ENCODE data around the gene MESP2. TPM values are rescaled to one million over a fixed set of nuclear protein-coding genes. Genes with fewer than 3 reads are reported as not detected.

Gene MESP2, protein sequence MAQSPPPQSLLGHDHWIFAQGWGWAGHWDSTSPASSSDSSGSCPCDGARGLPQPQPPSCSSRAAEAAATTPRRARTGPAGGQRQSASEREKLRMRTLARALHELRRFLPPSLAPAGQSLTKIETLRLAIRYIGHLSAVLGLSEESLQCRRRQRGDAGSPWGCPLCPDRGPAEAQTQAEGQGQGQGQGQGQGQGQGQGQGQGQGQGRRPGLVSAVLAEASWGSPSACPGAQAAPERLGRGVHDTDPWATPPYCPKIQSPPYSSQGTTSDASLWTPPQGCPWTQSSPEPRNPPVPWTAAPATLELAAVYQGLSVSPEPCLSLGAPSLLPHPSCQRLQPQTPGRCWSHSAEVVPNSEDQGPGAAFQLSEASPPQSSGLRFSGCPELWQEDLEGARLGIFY
- total RNA-seq (not detected), polyA plus RNA-seq (under 1 TPM in 1 of 2 donors, not detected in 1; 0.03 TPM)

DNA sequence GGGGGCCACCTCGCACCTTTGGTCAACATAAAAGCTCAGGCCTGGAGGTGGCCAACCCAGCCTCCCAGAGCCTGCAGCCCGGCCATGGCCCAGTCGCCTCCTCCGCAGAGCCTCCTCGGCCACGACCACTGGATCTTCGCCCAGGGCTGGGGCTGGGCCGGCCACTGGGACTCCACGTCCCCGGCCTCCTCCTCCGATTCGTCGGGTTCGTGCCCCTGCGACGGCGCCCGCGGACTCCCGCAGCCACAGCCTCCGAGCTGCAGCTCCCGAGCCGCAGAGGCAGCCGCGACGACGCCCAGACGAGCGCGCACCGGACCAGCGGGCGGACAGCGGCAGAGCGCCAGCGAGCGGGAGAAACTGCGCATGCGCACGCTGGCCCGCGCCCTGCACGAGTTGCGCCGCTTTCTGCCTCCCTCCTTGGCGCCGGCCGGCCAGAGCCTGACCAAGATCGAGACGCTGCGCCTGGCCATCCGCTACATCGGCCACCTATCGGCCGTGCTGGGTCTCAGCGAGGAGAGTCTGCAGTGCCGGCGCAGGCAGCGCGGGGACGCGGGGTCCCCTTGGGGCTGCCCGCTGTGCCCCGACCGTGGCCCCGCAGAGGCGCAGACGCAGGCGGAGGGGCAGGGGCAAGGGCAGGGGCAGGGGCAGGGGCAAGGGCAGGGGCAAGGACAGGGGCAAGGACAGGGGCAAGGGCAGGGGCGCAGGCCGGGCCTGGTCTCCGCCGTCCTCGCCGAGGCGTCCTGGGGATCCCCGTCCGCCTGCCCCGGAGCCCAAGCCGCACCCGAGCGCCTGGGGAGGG, at the start of gene MESP2:
MESP2 (plus strand) TSS at position 59 of the 799 bp plus-strand sequence; CDS start at position 85, 26 bp downstream.
- WGBS: 10% methylated on average over 82 of the region's 82 CpGs
- no peaks in the 10 kb centered on the region for H3K9me3 ChIP-seq (ENCODE audit: control insufficient read depth in 4 of 4, low read length in 3 of 4)
- H3K9ac ChIP-seq (ENCODE audit: low read depth in 1 of 2, low read length in 2 of 2): no peak within 1 kb of the TSS
- peak; percentile 78 for DNase-seq (ENCODE audit: low spot score)
- no peaks in the 10 kb centered on the region for H3K36me3 ChIP-seq (ENCODE audit: control insufficient read depth in 4 of 4, insufficient read depth in 3 of 4, low read depth in 1 of 4, low read length in 3 of 4)
- peak in 1 of 2 donors; percentile 63 for TF ChIP-seq RAD21 (IDR thresholded peaks at IDR 0.05)
- TF ChIP-seq FOXA1 (IDR thresholded peaks at IDR 0.05): no peak
- TF ChIP-seq, protein P1, sequence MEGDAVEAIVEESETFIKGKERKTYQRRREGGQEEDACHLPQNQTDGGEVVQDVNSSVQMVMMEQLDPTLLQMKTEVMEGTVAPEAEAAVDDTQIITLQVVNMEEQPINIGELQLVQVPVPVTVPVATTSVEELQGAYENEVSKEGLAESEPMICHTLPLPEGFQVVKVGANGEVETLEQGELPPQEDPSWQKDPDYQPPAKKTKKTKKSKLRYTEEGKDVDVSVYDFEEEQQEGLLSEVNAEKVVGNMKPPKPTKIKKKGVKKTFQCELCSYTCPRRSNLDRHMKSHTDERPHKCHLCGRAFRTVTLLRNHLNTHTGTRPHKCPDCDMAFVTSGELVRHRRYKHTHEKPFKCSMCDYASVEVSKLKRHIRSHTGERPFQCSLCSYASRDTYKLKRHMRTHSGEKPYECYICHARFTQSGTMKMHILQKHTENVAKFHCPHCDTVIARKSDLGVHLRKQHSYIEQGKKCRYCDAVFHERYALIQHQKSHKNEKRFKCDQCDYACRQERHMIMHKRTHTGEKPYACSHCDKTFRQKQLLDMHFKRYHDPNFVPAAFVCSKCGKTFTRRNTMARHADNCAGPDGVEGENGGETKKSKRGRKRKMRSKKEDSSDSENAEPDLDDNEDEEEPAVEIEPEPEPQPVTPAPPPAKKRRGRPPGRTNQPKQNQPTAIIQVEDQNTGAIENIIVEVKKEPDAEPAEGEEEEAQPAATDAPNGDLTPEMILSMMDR (IDR thresholded peaks at IDR 0.05; ENCODE audit: low read depth, low read length, missing input control): peak; percentile 25
- no peak within 1 kb of the TSS for H3K27ac ChIP-seq (ENCODE audit: low read depth in 1 of 2, low read length in 2 of 2)
- peak within 1 kb of the TSS in 2 of 3 donors; percentile 34 to 44 for H3K4me3 ChIP-seq (ENCODE audit: low read depth in 1 of 3, low read length in 3 of 3)
- H3K4me1 ChIP-seq (ENCODE audit: control insufficient read depth in 4 of 4, insufficient read depth in 4 of 4, low read length in 3 of 4): peaks cover 6 to 25% (median 18%) of the 10 kb centered on the region in 4 donors
- no peaks in the 10 kb centered on the region for H3K27me3 ChIP-seq (ENCODE audit: control insufficient read depth in 4 of 4, insufficient read depth in 4 of 4, low read length in 3 of 4)

DNA sequence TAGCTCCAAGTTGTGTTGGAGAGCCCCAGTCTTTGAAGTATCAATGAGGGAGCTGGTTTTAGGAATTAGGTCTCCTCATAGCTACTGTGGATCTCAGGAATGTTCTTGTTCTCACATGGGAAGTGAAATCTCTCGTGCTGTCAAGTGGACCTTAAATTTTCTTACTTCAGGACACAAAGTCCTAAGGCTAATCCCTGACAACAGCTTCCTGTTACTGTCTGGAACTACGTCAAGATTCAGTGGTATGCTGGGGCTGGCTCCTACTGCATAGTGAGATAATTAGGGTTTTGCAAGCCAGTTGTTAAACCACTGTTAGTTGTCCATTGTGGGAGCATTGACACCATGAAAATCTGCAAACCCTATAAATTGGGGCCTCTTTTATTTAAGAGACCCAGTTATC, 47.9 kb upstream of the MESP2 start:
- Histone ChIP-seq H3K4me3 (ENCODE audit: low read depth in 1 of 3, low read length in 3 of 3) (no peak overlapping the region), H3K36me3 (ENCODE audit: control insufficient read depth in 4 of 4, insufficient read depth in 3 of 4, low read depth in 1 of 4, low read length in 3 of 4) (no peaks in the 10 kb centered on the region), H3K27ac (ENCODE audit: low read depth in 1 of 2, low read length in 2 of 2) (no peak overlapping the region), H3K4me1 (ENCODE audit: control insufficient read depth in 4 of 4, insufficient read depth in 4 of 4, low read length in 3 of 4) (no peaks in the 10 kb centered on the region), H3K9ac (ENCODE audit: low read depth in 1 of 2, low read length in 2 of 2) (no peak overlapping the region), H3K9me3 (ENCODE audit: control insufficient read depth in 4 of 4, low read length in 3 of 4) (peaks cover 0 to 1% (median 0%) of the 10 kb centered on the region in 4 donors), H3K27me3 (ENCODE audit: control insufficient read depth in 4 of 4, insufficient read depth in 4 of 4, low read length in 3 of 4) (no peaks in the 10 kb centered on the region)
- WGBS: 62% methylated on average over 2 of the region's 2 CpGs
- TF ChIP-seq, protein P2, sequence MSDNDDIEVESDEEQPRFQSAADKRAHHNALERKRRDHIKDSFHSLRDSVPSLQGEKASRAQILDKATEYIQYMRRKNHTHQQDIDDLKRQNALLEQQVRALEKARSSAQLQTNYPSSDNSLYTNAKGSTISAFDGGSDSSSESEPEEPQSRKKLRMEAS (IDR thresholded peaks at IDR 0.05): no peak
- TF ChIP-seq RAD21 (IDR thresholded peaks at IDR 0.05) (peak in 1 of 2 donors; percentile 13), SP1 (IDR thresholded peaks at IDR 0.05) (peak; percentile 72)
- DNase-seq (ENCODE audit: low spot score): no peak

DNA sequence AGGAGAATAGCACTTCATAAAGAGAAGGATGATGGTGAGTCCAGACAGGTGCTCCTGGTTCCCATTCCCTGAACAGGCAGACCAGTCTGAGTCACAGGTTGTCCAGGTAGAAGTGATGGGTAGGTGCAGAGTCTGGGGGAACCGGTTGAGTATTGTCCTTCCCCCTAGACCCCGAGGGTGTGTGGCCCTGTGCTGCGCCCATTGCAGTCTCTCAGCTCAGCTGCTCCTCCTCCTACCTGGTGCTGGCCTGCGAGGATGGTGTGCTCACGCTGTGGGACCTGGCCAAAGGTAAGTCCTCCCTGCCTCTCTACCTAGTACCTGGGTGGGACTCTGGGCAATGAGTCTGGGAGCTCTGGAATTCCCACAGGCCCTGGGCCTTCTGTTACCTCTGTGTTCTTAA, 44.9 kb upstream of the MESP2 start:
- Histone ChIP-seq H3K4me1 (ENCODE audit: control insufficient read depth in 4 of 4, insufficient read depth in 4 of 4, low read length in 3 of 4) (no peaks in the 10 kb centered on the region), H3K27ac (ENCODE audit: low read depth in 1 of 2, low read length in 2 of 2) (no peak overlapping the region), H3K9me3 (ENCODE audit: control insufficient read depth in 4 of 4, low read length in 3 of 4) (no peaks in the 10 kb centered on the region), H3K4me3 (ENCODE audit: low read depth in 1 of 3, low read length in 3 of 3) (no peak overlapping the region), H3K36me3 (ENCODE audit: control insufficient read depth in 4 of 4, insufficient read depth in 3 of 4, low read depth in 1 of 4, low read length in 3 of 4) (no peaks in the 10 kb centered on the region), H3K9ac (ENCODE audit: low read depth in 1 of 2, low read length in 2 of 2) (no peak overlapping the region), H3K27me3 (ENCODE audit: control insufficient read depth in 4 of 4, insufficient read depth in 4 of 4, low read length in 3 of 4) (no peaks in the 10 kb centered on the region)
- WGBS: 95% methylated on average over 5 of the region's 5 CpGs
- DNase-seq (ENCODE audit: low spot score): no peak
- TF ChIP-seq HNF4G (IDR thresholded peaks at IDR 0.05) (no peak), RXRA (IDR thresholded peaks at IDR 0.05) (no peak), FOXA1 (IDR thresholded peaks at IDR 0.05) (no peak), EGR1 (IDR thresholded peaks at IDR 0.05; ENCODE audit: low read depth in 2 of 2) (no peak)
- TF ChIP-seq, protein P2 (IDR thresholded peaks at IDR 0.05): no peak

Measured in liver (tissue), 9 donors.